HG02623 (cell line): Measurements from ENCODE around the gene DMTF1.
"Not testable (repeated sequence)": the region's sequence is repeated elsewhere in the genome, so short reads cannot be mapped to it uniquely, and the experiment has no call there.

Experiments used
- ATAC-seq: cut with Tn5 transposase; IDR thresholded peaks from one replicate; pipeline ENCODE4 v1.9.1; 2021; ENCODE audit warnings: moderate library complexity; ENCODE audit not compliant: unreplicated experiment

DMTF1 gene

GRCh38 chr7:87193912-87194311, 41.7 kb downstream of the DMTF1 start:
- ATAC-seq: no peak

GRCh38 chr7:87199241-87199640, 47.0 kb downstream of the DMTF1 start:
- ATAC-seq: no peak

GRCh38 chr7:87199700-87200450, 47.6 kb downstream of the DMTF1 start:
- no peak for ATAC-seq

DNA sequence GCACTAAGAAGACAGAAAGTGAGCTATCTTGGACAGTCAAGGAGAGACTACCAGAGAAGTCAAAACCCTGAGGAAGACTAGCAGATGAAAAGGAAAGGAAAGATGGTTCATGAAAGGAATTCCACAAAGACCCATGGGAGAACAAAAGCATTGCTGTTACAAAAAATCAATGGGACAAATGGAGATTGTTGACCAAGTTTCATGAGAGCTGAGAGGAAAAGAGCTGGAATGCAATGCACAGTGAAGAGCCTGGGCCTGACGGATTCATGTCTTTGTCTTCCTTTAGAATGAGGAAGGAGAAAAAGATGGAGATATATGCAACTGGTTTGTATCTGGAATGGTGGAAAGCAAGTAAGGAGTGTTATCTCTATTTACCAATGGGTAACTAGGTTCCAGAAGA, 50.0 kb downstream of the DMTF1 start:
- ATAC-seq: no peak

DNA sequence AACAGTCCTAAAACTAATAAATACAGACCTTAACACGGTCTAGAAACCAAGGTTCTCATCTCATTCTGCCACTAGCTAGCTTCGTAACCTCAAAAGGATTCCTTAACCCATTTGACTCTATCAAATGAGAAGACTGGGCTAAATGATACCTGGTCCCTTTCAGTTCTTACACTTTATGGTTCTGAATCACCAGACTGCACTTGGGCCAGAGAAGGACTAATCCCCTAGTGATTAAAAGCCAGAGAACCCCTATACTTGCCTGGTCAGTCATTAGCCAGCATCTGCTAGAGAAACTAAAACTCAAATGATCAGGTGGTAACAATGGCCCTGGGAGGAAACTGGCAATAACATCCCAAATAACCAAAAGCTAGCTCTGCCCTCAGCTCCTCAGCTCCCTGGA, 50.5 kb downstream of the DMTF1 start:
- ATAC-seq: no peak

DNA sequence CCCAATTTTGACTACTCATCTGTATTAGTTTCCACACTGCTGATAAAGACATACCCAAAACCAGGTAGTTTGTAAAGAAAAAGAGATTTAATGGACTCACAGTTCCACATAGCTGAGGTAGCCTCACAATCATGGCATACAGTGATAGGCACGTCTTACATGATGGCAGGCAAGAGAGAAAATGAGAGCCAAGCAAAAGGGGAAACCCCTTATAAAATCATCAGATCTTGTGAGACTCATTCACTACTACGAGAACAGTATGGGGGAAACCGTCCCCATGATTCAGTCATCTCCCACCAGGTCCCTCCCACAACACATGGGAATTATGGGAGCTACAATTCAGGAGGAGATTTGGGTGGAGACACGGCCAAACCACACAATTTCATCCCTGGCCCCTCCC, 51.7 kb downstream of the DMTF1 start:
- ATAC-seq: not testable (repeated sequence)

DNA sequence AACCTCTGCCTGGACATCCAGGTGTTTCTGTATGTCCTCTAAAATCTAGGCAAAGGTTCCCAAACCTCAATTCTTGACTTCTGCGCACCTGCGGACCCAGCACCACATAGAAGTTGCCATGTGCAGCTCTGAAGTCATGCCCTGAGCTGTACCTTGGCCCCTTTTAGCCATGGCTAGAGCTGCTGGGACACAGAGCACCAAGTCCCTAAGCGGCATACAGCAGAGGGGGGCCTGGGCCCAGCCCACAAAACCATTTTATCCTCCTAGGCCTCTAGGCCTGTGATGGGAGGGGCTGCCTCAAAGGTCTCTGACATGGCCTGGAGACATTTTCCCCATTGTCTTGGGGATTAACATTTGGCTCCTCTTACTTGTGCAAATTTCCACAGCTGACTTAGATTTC, 52.7 kb downstream of the DMTF1 start:
- ATAC-seq: no peak

DNA sequence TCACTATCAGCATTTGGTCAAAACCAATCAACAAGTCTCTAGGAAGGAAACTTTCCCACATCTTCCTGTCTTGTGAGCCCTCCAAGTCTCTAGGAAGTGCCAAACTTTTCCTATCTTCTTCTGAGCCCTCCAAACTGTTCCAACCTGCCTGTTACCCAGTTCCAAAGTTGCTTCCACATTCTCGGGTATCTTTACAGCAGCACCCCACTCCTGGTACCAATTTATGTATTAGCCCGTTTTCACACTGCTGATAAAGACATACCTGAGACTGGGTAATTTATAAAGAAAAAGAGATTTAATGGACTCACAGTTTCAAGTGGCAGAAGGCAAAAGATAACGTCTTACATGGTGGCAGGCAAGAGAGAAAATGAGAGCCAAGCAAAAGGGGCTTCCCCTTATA, 53.4 kb downstream of the DMTF1 start:
- ATAC-seq: not testable (repeated sequence)

DNA sequence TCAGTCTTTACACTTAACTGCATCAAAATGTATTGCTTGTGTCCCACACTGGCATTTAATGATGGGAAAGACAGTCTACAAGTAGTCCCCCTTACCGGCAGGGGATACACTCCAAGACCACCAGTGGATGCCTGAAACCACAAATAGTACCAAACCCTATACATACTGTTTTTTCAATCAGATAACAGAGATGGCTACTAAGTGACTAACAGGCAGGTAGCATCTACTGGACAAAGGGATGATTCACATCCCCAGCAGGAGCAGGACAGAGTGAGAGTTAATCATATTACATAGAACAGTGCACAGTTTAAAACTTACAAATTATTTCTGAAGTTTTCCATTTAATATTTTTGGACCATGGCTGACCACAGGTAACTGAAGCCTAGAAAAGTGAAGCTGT, 54.1 kb downstream of the DMTF1 start:
- ATAC-seq: no peak

- no peak for ATAC-seq
Measured at GRCh38 chr7:87209295-87209924, 57.2 kb downstream of the DMTF1 start.

- no peak for ATAC-seq
Measured at GRCh38 chr7:87210506-87210905, 58.3 kb downstream of the DMTF1 start.

DNA sequence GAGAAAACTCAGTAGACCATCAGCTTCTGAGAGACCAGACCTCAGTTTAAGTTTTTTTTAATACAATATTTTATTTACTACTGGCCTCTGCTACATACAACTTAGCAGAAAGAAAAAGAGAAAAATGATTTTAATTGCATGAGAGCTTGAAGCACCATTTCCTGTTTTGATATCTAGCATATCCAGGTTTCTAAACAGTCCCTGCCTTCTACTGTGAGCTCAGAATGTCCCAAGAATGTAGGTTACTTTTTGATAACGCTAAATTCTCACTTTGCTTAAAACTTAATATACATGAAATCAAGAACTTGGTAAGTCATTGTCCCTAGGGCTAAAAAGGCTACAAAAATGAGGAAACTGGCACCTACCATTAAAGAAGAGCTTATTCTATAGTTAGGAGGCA, 60.2 kb downstream of the DMTF1 start:
- no peak for ATAC-seq

DNA sequence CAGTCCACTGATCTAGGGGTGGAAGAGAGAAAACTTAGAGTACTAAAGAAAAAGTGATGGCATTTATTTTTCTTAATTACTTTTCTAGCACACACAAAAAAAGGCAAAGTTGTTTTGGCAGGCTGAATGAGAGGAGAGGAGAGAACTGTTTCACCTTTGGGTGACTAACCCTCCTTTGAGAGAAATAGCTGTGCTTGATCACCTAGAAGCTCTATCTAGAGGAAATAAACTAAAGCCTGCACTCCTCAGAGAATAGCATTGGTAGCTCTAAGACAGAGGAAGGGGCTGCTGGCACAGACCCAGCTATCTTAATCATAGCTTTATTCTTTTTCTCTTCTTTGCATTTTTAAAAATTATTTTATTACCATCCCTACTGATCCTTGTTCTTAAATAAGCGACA, 61.0 kb downstream of the DMTF1 start:
- no peak for ATAC-seq

- no peak for ATAC-seq
Measured at GRCh38 chr7:87213811-87214210, 61.6 kb downstream of the DMTF1 start.

GRCh38 chr7:87215046-87215445, 62.8 kb downstream of the DMTF1 start:
- no peak for ATAC-seq

GRCh38 chr7:87216701-87217508, 64.7 kb downstream of the DMTF1 start:
- ATAC-seq: peak; percentile 46

GRCh38 chr7:87217983-87218653, 65.9 kb downstream of the DMTF1 start:
- ATAC-seq: no peak

DNA sequence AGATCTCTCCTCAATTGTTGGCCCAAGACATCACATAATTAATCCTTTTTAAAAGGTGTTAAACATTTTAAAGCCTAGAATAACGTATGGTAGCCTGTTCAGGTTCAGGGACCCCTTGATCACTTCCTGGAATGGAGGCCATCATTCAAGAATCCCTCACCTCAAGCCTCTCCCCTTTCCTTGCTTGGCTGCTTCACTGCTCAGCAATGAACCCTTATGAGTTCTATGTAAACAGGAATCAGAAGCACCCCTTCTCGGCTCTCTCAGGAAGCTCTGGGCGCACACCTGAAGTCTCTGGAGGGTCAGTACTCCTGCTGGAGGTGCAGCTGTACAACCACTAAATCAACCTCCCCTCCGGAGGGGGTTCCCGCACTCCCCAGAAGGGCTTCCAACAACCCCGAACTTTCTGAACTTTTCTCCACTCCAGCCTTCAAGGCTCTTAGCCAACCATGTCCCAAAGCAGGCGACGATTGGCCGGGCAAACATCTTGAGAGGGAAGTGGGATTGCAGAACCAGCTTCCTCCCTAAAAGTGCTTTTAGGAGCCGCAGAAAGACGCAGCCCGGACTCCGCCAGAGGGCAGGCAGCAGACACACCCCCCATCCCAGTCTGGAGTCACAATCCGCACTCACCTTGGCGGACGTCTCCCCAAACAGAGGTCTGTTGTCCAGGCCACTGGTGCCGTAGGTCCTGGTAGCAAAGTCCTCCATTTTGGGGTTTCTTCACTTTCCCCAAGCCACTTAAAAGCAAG, 66.7 kb downstream of the DMTF1 start:
- ATAC-seq: no peak

- peak; percentile 37 for ATAC-seq
Measured at GRCh38 chr7:87219545-87220025, 67.3 kb downstream of the DMTF1 start, which contains the start of gene TMEM243. Gene TMEM243, minus strand, starts transcription at chr7:87219732. Its CDS starts 229 bp downstream, at chr7:87219503.

DNA sequence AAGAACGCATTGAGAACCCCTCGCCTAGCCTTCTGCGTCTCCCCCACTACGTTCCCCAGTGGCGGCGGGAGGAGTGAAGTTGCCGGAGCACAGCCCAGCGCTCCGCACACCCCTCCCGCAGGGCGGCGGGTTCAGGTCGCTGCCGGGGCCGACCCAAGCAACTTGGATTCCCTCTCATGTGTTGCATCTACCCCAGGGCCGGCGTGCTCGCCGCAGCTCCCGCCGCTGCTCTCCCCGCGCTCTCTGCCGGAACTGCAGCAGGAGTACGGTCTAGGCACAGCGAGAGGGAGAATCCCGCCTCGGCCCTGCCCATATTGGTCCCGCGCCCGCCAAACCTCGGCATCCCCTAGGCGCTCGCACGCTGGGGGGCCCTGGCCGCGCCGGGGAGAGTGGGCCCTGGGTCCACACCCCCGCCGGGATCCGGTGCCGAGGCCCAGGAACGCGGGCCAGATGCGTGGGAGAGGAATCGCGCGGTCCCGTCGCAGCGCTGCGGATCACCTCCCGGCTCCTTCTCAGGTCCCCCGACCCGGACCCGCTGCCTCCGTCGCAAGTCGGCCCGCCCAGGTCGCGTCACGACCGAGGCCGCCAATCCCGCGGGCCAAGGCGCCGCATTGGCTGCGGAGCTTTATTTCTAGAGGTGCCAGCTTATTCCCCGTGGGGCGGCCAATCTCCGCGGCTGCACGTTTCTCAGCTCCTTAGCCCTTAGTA, 67.9 kb downstream of the DMTF1 start:
- ATAC-seq: peak; percentile 28
